OCI-LY1 (cell line): ENCODE measurements around the gene NBPF4.
"Not testable (repeated sequence)": the region's sequence is repeated elsewhere in the genome, so short reads cannot be mapped to it uniquely, and the experiment has no call there.

Experiments used
- H2AFZ ChIP-seq: fragments of 200-600 bp; sonication (generic), shearing (Covaris generic); 2 replicates; pipeline ENCODE4 v1.6.0; 2014; ENCODE audit warnings: antibody characterized with exemption, mild to moderate bottlenecking, low read length
- H3F3A ChIP-seq: fragments of 200-600 bp; sonication (generic), shearing (Covaris generic); 2 replicates; pipeline ENCODE4 v1.6.0; 2014; ENCODE audit warnings: mild to moderate bottlenecking, antibody characterized with exemption, low read length, moderate library complexity; ENCODE audit not compliant: insufficient read depth
- H3K27ac ChIP-seq: fragments of 200-600 bp; sonication (generic); 2 replicates; pipeline ENCODE4 v1.5.1; 2014; ENCODE audit warnings: low read length, mixed run types, mild to moderate bottlenecking, low read depth; ENCODE audit not compliant: poor library complexity, severe bottlenecking
- H3K27me3 ChIP-seq: fragments of 200-600 bp; sonication (generic); 2 replicates; pipeline ENCODE4 v1.6.0; 2014; ENCODE audit warnings: antibody characterized with exemption, mild to moderate bottlenecking, low read length, moderate library complexity; ENCODE audit not compliant: insufficient read depth
- H3K36me3 ChIP-seq: fragments of 200-600 bp; sonication (generic); 2 replicates; pipeline ENCODE4 v1.6.1; 2014; ENCODE audit warnings: mild to moderate bottlenecking, antibody characterized with exemption, low read length, moderate library complexity, mixed read lengths; ENCODE audit not compliant: insufficient read depth
- H3K4me1 ChIP-seq: fragments of 200-600 bp; sonication (generic); 2 replicates; pipeline ENCODE4 v1.5.1; 2014; ENCODE audit warnings: mild to moderate bottlenecking, low read length, moderate library complexity; ENCODE audit not compliant: insufficient read depth, severe bottlenecking
- H3K4me2 ChIP-seq: fragments of 200-600 bp; sonication (generic), shearing (Covaris generic); 2 replicates; pipeline ENCODE4 v1.6.1; 2014; ENCODE audit warnings: low read length
- H3K4me3 ChIP-seq: fragments of 200-600 bp; sonication (generic); 2 replicates; pipeline ENCODE4 v1.5.1; 2014; ENCODE audit warnings: low read length, low read depth, mild to moderate bottlenecking, mixed read lengths; ENCODE audit not compliant: poor library complexity, severe bottlenecking
- H3K79me2 ChIP-seq: fragments of 200-600 bp; shearing (Covaris generic); 2 replicates; pipeline ENCODE4 v1.6.1; 2016; ENCODE audit warnings: mixed run types, low read length, mixed read lengths; ENCODE audit not compliant: insufficient read depth
- H3K9ac ChIP-seq: fragments of 200-600 bp; sonication (generic), shearing (Covaris generic); 2 replicates; pipeline ENCODE4 v1.6.1; 2014; ENCODE audit warnings: mild to moderate bottlenecking, low read length, mixed read lengths
- H3K9me2 ChIP-seq: fragments of 200-600 bp; sonication (generic), shearing (Covaris generic); 2 replicates; pipeline ENCODE4 v1.6.1; 2014; ENCODE audit warnings: low read depth, mild to moderate bottlenecking, low read length, mixed read lengths
- H3K9me3 ChIP-seq: fragments of 200-600 bp; shearing (Covaris generic); 2 replicates; pipeline ENCODE4 v1.6.1; 2014; ENCODE audit warnings: low read length, mixed read lengths
- H4K20me1 ChIP-seq: fragments of 200-600 bp; sonication (generic), shearing (Covaris generic); 2 replicates; pipeline ENCODE4 v1.6.0; 2016; ENCODE audit warnings: mild to moderate bottlenecking, low read length; ENCODE audit not compliant: insufficient read depth

NBPF4 gene, protein sequence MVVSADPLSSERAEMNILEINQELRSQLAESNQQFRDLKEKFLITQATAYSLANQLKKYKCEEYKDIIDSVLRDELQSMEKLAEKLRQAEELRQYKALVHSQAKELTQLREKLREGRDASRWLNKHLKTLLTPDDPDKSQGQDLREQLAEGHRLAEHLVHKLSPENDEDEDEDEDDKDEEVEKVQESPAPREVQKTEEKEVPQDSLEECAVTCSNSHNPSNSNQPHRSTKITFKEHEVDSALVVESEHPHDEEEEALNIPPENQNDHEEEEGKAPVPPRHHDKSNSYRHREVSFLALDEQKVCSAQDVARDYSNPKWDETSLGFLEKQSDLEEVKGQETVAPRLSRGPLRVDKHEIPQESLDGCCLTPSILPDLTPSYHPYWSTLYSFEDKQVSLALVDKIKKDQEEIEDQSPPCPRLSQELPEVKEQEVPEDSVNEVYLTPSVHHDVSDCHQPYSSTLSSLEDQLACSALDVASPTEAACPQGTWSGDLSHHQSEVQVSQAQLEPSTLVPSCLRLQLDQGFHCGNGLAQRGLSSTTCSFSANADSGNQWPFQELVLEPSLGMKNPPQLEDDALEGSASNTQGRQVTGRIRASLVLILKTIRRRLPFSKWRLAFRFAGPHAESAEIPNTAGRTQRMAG

DNA sequence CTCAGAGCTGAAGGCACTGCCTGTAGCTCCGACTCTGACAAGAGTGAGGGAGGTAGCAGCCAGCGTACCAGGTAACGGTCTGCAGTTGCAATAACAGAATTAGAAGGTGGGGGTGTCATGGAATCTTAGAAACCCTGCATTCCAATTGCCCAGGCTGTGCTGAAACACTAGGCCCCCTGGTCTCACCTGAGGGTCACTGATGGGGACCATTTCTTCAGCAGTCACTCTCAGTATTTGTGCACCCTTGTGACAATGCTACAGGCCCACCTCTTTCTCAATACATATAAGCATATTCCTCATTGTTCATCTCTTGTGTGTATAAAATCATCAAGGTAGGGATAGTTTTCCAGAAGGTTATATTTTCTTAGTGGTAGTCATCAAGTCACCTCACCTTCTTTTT, at the start of gene NBPF4:
TSS of gene NBPF4 (minus strand) at position 101 of the 400 bp plus-strand sequence. CDS start 315 bp downstream, outside the sequence.
- H3K4me1 ChIP-seq, H3K79me2 ChIP-seq, H3K4me2 ChIP-seq, H3K9me3 ChIP-seq, H3K9ac ChIP-seq, H3K27me3 ChIP-seq, H3K9me2 ChIP-seq, H3K27ac ChIP-seq, H4K20me1 ChIP-seq, H3F3A ChIP-seq, H2AFZ ChIP-seq, H3K4me3 ChIP-seq, H3K36me3 ChIP-seq: not testable (repeated sequence)

DNA sequence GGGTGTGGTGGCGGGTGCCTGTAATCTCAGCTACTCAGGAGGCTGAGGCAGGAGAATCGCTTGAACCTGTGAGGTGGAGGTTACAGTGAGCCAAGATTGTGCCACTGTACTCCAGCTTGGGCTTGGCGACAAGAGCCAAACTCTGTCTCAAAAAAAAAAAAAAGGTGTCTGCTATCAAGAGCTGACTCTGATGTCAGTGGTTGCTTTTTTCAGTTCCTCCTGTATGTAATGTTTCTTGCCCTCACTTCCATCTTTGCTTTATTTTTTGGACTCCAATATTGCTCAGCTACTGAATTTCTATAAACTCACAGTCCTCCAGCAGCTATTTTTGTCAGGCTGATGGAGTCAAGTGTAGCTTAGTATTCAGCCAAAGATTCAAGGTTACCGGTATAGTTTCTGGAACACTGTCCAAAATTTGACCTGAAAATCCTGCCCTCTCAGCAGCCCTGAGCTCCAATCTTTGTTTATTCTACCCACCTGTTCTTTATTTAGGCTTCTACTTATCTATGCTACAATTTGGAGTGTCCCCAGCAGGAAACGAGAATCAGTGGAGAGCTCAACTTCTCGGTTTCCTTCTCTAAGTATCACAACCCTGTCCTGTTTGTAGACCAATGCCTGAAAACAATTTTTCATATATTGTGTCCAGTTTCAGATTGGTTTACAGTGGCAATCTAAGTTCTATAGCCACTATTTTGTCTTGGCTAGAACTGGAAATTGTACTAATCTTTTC, 38.8 kb upstream of the NBPF4 start:
- not testable (repeated sequence) for H3K9ac ChIP-seq, H3K4me3 ChIP-seq, H4K20me1 ChIP-seq, H3K4me2 ChIP-seq, H3K9me3 ChIP-seq, H3K27me3 ChIP-seq, H3K9me2 ChIP-seq, H3K4me1 ChIP-seq, H3F3A ChIP-seq, H3K27ac ChIP-seq, H3K79me2 ChIP-seq, H2AFZ ChIP-seq, H3K36me3 ChIP-seq

DNA sequence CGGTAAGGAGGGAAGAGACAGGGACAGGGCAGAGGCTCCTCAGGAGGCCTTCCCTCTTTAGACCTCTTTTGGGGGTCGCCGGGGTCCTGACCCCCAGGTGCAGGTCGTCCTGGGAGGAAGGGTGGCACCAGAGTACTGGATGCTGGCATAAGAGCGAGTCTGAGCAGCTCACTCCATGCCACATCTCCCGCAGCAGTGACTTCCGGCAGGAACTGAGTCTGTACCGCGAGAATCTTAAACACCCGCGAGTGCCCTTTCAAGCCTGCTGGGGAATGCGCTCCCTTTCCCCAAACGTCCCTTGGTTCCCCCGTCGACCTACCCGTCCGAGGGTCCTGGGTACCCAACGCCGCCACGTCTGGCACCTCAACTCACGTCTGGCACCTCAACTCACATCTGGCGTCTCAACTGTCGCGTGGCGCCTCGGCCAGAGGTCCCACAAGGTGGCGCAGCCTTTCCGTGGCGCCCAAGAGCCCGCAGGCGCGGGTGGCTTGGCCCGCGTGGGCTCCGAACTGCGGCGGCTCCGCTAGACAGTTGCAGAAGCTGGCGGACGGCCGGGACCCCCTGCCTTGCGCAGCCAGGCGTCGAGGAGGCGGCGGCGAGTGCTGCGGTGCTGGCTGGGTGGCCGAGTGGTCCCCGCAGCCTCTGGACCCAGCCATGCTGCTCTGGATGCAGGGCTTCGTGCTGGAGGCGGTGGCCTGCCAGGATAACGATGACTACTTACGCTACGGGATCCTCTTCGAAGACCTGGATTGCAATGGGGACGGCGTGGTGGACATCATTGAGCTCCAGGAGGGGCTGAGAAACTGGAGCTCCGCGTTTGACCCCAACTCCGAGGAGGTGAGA, 28.8 kb upstream of the NBPF4 start:
- H3K36me3 ChIP-seq, H2AFZ ChIP-seq, H3K79me2 ChIP-seq, H3K9me2 ChIP-seq, H3F3A ChIP-seq, H3K27me3 ChIP-seq, H3K4me3 ChIP-seq, H3K27ac ChIP-seq, H3K9me3 ChIP-seq, H3K4me1 ChIP-seq, H4K20me1 ChIP-seq, H3K4me2 ChIP-seq, H3K9ac ChIP-seq: not testable (repeated sequence)

DNA sequence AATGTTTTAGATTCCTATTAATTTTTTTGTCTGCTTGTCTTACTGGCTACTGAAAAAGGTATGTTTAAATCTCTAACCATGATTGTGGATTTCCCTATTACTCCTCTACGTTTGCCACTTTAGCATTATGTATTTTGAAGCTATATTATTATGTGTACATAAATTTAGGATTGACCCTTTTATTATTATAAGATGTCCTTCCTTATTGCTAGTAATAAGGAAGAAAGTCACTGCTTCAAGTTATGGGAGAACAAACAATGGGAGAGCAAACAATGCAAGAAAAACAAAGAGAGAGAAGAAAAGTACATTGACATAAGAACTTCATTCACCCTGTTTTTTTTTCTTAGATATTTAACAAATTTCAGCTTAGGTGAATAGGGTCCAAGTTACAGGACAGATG, 23.2 kb upstream of the NBPF4 start:
- H3K9me2 ChIP-seq, H4K20me1 ChIP-seq, H3K9me3 ChIP-seq, H3K27me3 ChIP-seq, H3K4me3 ChIP-seq, H3F3A ChIP-seq, H3K4me1 ChIP-seq, H3K9ac ChIP-seq, H2AFZ ChIP-seq, H3K36me3 ChIP-seq, H3K4me2 ChIP-seq, H3K27ac ChIP-seq, H3K79me2 ChIP-seq: not testable (repeated sequence)

DNA sequence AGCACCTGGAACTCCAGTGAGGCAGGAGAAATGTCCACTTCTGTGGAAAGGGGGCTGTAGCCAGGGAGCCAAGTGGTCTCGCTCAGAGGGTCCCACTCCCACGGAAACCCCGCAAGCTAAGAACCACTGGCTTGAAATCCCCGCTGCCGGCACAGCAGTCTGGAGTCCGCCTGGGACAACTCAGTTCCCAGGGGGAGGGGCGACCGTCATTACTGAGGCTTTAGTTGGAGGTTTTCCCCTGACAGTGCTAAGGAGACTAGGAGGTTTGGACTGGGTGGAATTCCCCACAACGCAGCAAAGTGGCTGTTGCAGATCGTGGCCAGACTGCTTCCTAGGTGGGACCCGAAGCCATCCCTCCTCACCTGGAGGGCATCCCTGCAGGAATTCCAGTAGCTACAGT, 18.1 kb upstream of the NBPF4 start:
- H3K9ac ChIP-seq, H4K20me1 ChIP-seq, H3K4me2 ChIP-seq, H3K9me3 ChIP-seq, H3K36me3 ChIP-seq, H3K79me2 ChIP-seq, H3K9me2 ChIP-seq, H3K4me1 ChIP-seq, H3K27ac ChIP-seq, H3K27me3 ChIP-seq, H3F3A ChIP-seq, H3K4me3 ChIP-seq, H2AFZ ChIP-seq: not testable (repeated sequence)

DNA sequence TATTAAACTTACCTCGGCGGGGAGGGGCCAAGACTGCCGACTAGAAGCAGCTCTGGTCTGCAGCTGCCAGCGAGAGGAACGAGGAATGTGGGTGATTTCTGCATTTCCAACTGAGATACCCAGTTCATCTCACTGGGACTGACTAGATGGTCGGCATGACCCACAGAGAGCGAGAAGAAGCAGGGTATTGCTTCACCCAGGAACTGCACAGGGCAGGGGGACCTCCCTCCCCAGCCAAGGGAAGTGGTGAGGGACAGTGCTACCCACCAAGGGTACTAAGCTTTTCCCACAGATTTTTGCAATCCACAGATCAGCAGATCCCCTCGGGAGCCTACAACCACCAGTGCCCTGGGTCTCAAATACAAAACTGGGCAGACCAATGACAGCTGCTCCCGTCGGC, 17.6 kb upstream of the NBPF4 start:
- not testable (repeated sequence) for H3K4me2 ChIP-seq, H3K9ac ChIP-seq, H3K4me3 ChIP-seq, H3K27ac ChIP-seq, H3K79me2 ChIP-seq, H3K27me3 ChIP-seq, H3K9me2 ChIP-seq, H3K36me3 ChIP-seq, H2AFZ ChIP-seq, H3K4me1 ChIP-seq, H3K9me3 ChIP-seq, H3F3A ChIP-seq, H4K20me1 ChIP-seq

DNA sequence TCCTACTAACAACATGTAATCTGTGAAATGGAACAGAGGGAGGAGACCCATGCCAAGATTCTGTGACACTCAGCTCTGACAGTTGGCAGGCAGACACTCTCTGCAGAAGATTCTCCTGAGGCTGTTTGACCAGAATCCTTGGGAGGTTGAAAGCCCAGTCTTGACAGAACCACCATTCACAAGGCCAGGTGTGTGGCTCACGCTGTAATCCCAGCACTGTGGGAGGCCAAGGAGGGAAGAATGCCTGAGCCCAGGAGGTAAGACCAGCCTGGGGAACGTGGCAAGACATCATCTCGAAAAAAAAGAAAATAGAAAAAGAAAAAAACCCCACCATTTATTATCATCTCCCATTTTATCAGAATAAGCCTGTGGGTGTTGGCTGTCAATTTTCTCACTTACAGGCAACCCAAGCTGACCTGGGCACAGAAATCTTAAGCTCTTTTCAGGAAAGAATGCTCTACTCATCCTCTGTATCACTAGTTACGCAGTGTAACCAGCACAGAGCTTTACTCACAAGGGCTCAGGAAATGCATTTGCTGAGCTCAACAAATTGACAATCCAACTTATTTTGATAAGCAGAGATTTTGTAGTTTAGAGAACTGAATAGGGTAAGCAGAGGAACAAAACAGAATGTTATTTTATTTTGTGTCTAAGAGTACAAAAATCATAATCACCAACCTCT, 16.8 kb upstream of the NBPF4 start:
- H3K4me2 ChIP-seq, H3K27ac ChIP-seq, H3K9me2 ChIP-seq, H3K27me3 ChIP-seq, H2AFZ ChIP-seq, H4K20me1 ChIP-seq, H3K9me3 ChIP-seq, H3K79me2 ChIP-seq, H3K4me3 ChIP-seq, H3K4me1 ChIP-seq, H3F3A ChIP-seq, H3K36me3 ChIP-seq, H3K9ac ChIP-seq: not testable (repeated sequence)
